H1 (cell line): Measurements from ENCODE around the gene TM9SF3. TPM values are rescaled to one million over a fixed set of nuclear protein-coding genes. Genes with fewer than 3 reads are reported as not detected.

ENCODE experiments used
- CTCF ChIA-PET: fragments of 300-600 bp; sonication (Branson Sonifier 250); formaldehyde crosslinking; loops from one replicate; lab custom pipeline; 2021; ENCODE audit not compliant: partially characterized antibody; lab: Charles Lee
- POLR2A ChIA-PET: fragments of 300-600 bp; sonication (Branson Sonifier 250); formaldehyde crosslinking; loops from one replicate; lab custom pipeline; 2021; ENCODE audit warnings: inconsistent platforms; ENCODE audit not compliant: partially characterized antibody; lab: Charles Lee
- DNase-seq, 2 experiments: peaks; one replicate each; pipeline versions ENCODE4 v3.0.0 to v3.0.0-alpha.2; 2010 to 2022; ENCODE audit warnings: low spot score in 2 of 2, low read depth in 1 of 2, mixed read lengths in 1 of 2
- FAIRE-seq: peaks from 2 replicates; lab custom pipeline; 2011; peaks lifted over from hg19 to GRCh38; lab: Jason Lieb, UNC
- H2AFZ ChIP-seq: 2 replicates; pipeline ENCODE4 v1.8.1; 2012; ENCODE audit warnings: low read length, inconsistent platforms
- H2AK5ac ChIP-seq: 2 replicates; pipeline ENCODE4 v1.6.1; 2013; ENCODE audit warnings: low read depth, low read length
- H2BK120ac ChIP-seq: replicated peaks from 2 replicates; pipeline ENCODE3; 2013; ENCODE audit warnings: low read depth, low read length, inconsistent platforms
- H2BK12ac ChIP-seq: 2 replicates; pipeline ENCODE4 v1.6.1; 2013; ENCODE audit warnings: low read depth, low read length
- H2BK15ac ChIP-seq: 2 replicates; pipeline ENCODE4 v1.6.1; 2013; ENCODE audit warnings: low read length
- H2BK20ac ChIP-seq: 2 replicates; pipeline ENCODE4 v1.6.1; 2013; ENCODE audit warnings: low read length
- H2BK5ac ChIP-seq: 2 replicates; pipeline ENCODE4 v1.6.1; 2013; ENCODE audit warnings: low read depth, low read length
- H3K14ac ChIP-seq: 2 replicates; pipeline ENCODE4 v1.6.1; 2013; ENCODE audit warnings: inconsistent platforms; ENCODE audit not compliant: insufficient read length
- H3K18ac ChIP-seq: 2 replicates; pipeline ENCODE4 v1.6.1; 2013; ENCODE audit warnings: low read length; ENCODE audit errors: extremely low read depth
- H3K23ac ChIP-seq: 2 replicates; pipeline ENCODE4 v1.6.1; 2013; ENCODE audit warnings: inconsistent platforms; ENCODE audit not compliant: insufficient read length
- H3K23me2 ChIP-seq: 2 replicates; pipeline ENCODE4 v1.6.1; 2013; ENCODE audit warnings: low read depth, low read length
- H3K27ac ChIP-seq: 2 replicates; pipeline ENCODE4 v1.6.1; 2011; ENCODE audit warnings: low read depth, low read length, inconsistent platforms
- H3K27me3 ChIP-seq, 4 experiments: replicated peaks in 1 of 4; 1 replicate in 1 of 4; 2 replicates in 3 of 4; pipeline versions ENCODE4 v1.6.1 to v1.8.1; 2011 to 2013; ENCODE audit warnings: low read length in 3 of 4, mild to moderate bottlenecking in 3 of 4, inconsistent platforms in 2 of 4, mixed read lengths in 2 of 4, moderate library complexity in 1 of 4; ENCODE audit not compliant: control insufficient read depth in 3 of 4, insufficient read depth in 3 of 4; ENCODE audit errors: extremely low read depth in 1 of 4
- H3K36me3 ChIP-seq, 4 experiments: 2 replicates each; pipeline versions ENCODE4 v1.6.1 to v1.8.1; 2011 to 2013; ENCODE audit warnings: mild to moderate bottlenecking in 4 of 4, low read length in 3 of 4, moderate library complexity in 2 of 4, control low read depth in 1 of 4, inconsistent platforms in 1 of 4; ENCODE audit not compliant: insufficient read depth in 4 of 4, control insufficient read depth in 2 of 4
- H3K4ac ChIP-seq: replicated peaks from 2 replicates; pipeline ENCODE3; 2013; ENCODE audit warnings: low read length, low read depth, mixed read lengths, inconsistent platforms; ENCODE audit not compliant: insufficient read length
- H3K4me1 ChIP-seq, 4 experiments: replicated peaks in 1 of 4; 1 replicate in 1 of 4; 2 replicates in 3 of 4; pipeline versions ENCODE4 v1.6.1 to v1.8.1; 2011 to 2013; ENCODE audit warnings: low read length in 3 of 4, inconsistent platforms in 2 of 4, mixed read lengths in 1 of 4; ENCODE audit not compliant: insufficient read depth in 4 of 4, control insufficient read depth in 3 of 4
- H3K4me2 ChIP-seq, 2 experiments: 2 replicates each; pipeline versions ENCODE4 v1.6.1 to v1.8.1; 2011 to 2013; ENCODE audit warnings: low read depth in 2 of 2, low read length in 2 of 2, control low read depth in 1 of 2, inconsistent platforms in 1 of 2, mild to moderate bottlenecking in 1 of 2; ENCODE audit not compliant: insufficient read depth in 1 of 2
- H3K4me3 ChIP-seq, 4 experiments: fragments of 200-600, 300-600 bp in 1 of 4; sonication (generic), shearing (Covaris generic), sonication (Bioruptor Twin) in 1 of 4; 2 replicates each; pipeline versions ENCODE4 v1.5.1 to v1.8.1; 2011 to 2016; ENCODE audit warnings: low read length in 4 of 4, low read depth in 3 of 4, control low read depth in 2 of 4, inconsistent platforms in 2 of 4, mild to moderate bottlenecking in 2 of 4, mixed read lengths in 1 of 4, moderate library complexity in 1 of 4; ENCODE audit not compliant: insufficient read depth in 2 of 4; ENCODE audit errors: extremely low read depth in 1 of 4
- H3K56ac ChIP-seq: replicated peaks from 2 replicates; pipeline ENCODE3; 2013; ENCODE audit warnings: low read depth, mild to moderate bottlenecking, mixed read lengths, low read length, inconsistent platforms; ENCODE audit not compliant: insufficient read length
- H3K79me1 ChIP-seq: 2 replicates; pipeline ENCODE4 v1.6.1; 2013; ENCODE audit warnings: low read depth, low read length, control low read depth
- H3K79me2 ChIP-seq, 2 experiments: 2 replicates each; pipeline versions ENCODE4 v1.6.1 to v1.8.1; 2012 to 2013; ENCODE audit warnings: low read length in 2 of 2, mild to moderate bottlenecking in 2 of 2, inconsistent platforms in 1 of 2; ENCODE audit not compliant: insufficient read depth in 2 of 2, control insufficient read depth in 1 of 2
- H3K9ac ChIP-seq, 4 experiments: replicated peaks in 1 of 4; 1 replicate in 1 of 4; 2 replicates in 3 of 4; pipeline versions ENCODE4 v1.6.1 to v1.8.1; 2011 to 2013; ENCODE audit warnings: low read depth in 3 of 4, low read length in 3 of 4, control low read depth in 2 of 4, mild to moderate bottlenecking in 2 of 4, moderate library complexity in 2 of 4, inconsistent platforms in 1 of 4; ENCODE audit errors: extremely low read depth in 1 of 4
- H3K9me3 ChIP-seq, 2 experiments: 2 replicates each; pipeline versions ENCODE4 v1.6.1 to v1.8.1; 2012 to 2013; ENCODE audit warnings: mild to moderate bottlenecking in 2 of 2, moderate library complexity in 2 of 2, control low read depth in 1 of 2, inconsistent platforms in 1 of 2, low read depth in 1 of 2, low read length in 1 of 2, mixed read lengths in 1 of 2; ENCODE audit not compliant: insufficient read depth in 2 of 2
- H4K20me1 ChIP-seq, 2 experiments: replicated peaks in 1 of 2; 2 replicates each; pipeline versions ENCODE3 to v1.8.1; 2011 to 2013; ENCODE audit warnings: inconsistent platforms in 2 of 2, low read length in 2 of 2, mild to moderate bottlenecking in 1 of 2; ENCODE audit not compliant: insufficient read depth in 2 of 2, control insufficient read depth in 1 of 2
- H4K5ac ChIP-seq: 2 replicates; pipeline ENCODE4 v1.6.1; 2013; ENCODE audit warnings: low read length, low read depth, mixed read lengths, inconsistent platforms; ENCODE audit not compliant: insufficient read length
- H4K8ac ChIP-seq: 2 replicates; pipeline ENCODE4 v1.8.0; 2013; ENCODE audit warnings: mild to moderate bottlenecking, moderate library complexity, low read length, inconsistent platforms; ENCODE audit not compliant: insufficient read depth; ENCODE audit errors: extremely low read depth
- H4K91ac ChIP-seq: replicated peaks from 2 replicates; pipeline ENCODE3; 2013; ENCODE audit warnings: low read length, mixed read lengths, inconsistent platforms; ENCODE audit not compliant: insufficient read length
- ASH2L ChIP-seq: fragments of 200-600, 300-600 bp; sonication (generic); IDR thresholded peaks from one replicate; pipeline ENCODE4 v1.7.1; 2017; ENCODE audit warnings: low read length
- JUND ChIP-seq: IDR thresholded peaks from 2 replicates; pipeline ENCODE4 v1.6.1; 2011; ENCODE audit warnings: mild to moderate bottlenecking, improper control_type of control experiment, low read length
- PHF8 ChIP-seq: fragments of 200-600 bp; sonication (generic); conservative IDR thresholded peaks from 2 replicates; pipeline ENCODE4 v1.7.1; 2012; ENCODE audit warnings: low read depth, mild to moderate bottlenecking, inconsistent platforms, low read length, moderate library complexity
- RNF2 ChIP-seq: fragments of 200-900, 300-1000 bp; sonication (generic); IDR thresholded peaks from 2 replicates; pipeline ENCODE4 v1.7.1; 2016; ENCODE audit warnings: borderline replicate concordance, low read depth, mild to moderate bottlenecking, antibody characterized with exemption, low read length; ENCODE audit not compliant: poor library complexity, severe bottlenecking; ENCODE audit errors: missing control alignments
- WGBS, 2 experiments: shearing (Covaris generic) in 1 of 2; methylation state at CpG; one replicate each; pipeline versions ENCODE4 v1.1.6 to v1.1.7; 2013 to 2015; ENCODE audit warnings: low lambda C conversion rate in 2 of 2, mixed read lengths in 2 of 2, inconsistent platforms in 1 of 2, low coverage in 1 of 2, missing lambda C conversion rate in 1 of 2; ENCODE audit not compliant: insufficient replicate concordance in 2 of 2, insufficient coverage in 1 of 2, insufficient read length in 1 of 2; ENCODE audit errors: extremely low coverage in 1 of 2, missing lambda C conversion rate in 1 of 2; 5-methylcytosine and 5-hydroxymethylcytosine counted together
- polyA plus RNA-seq, 7 experiments: library from polyadenylated mRNA; depleted of rRNA in 3 of 7; stranded (reverse) in 5 of 7; unstranded in 2 of 7; fragments of >200 nt in 5 of 7; fragments of 200-250 nt in 2 of 7; gene quantifications; 1 replicate in 5 of 7; 2 replicates in 1 of 7; 4 replicates in 1 of 7; pipeline versions ENCODE4 v1.2.1 to v1.2.3, GENCODE V29; 2011 to 2013; ENCODE audit warnings: missing spikeins in 2 of 7, mixed read lengths in 2 of 7
- total RNA-seq: library from RNA; stranded (reverse); fragmentation: NEBNext Ultra II Directional; extraction: Animal tissue kit (Norgen Biotek cat#: 25700); gene quantifications from 2 replicates; pipeline ENCODE4 v1.2.1, GENCODE V29; 2021
- TF ChIP-seq, protein P1 (sequence below): IDR thresholded peaks from 2 replicates; pipeline ENCODE4 v1.6.1; 2012; ENCODE audit warnings: inconsistent platforms
- TF ChIP-seq, protein P2 (sequence below), 3 experiments: IDR thresholded peaks; 1 replicate in 2 of 3; 2 replicates in 1 of 3; pipeline versions ENCODE4 v1.5.1 to v1.6.1; 2011; ENCODE audit warnings: low read length in 3 of 3, mild to moderate bottlenecking in 3 of 3, inconsistent platforms in 2 of 3, low read depth in 1 of 3, moderate library complexity in 1 of 3; ENCODE audit not compliant: insufficient read depth in 1 of 3; ENCODE audit errors: control extremely low read depth in 1 of 3

The TM9SF3 gene
- total and polyA plus RNA-seq, 2 of the 8 experiments (the other 6 are each of a cell fraction or from before 2014, with no cell fraction given) = 123 to 127 TPM

DNA sequence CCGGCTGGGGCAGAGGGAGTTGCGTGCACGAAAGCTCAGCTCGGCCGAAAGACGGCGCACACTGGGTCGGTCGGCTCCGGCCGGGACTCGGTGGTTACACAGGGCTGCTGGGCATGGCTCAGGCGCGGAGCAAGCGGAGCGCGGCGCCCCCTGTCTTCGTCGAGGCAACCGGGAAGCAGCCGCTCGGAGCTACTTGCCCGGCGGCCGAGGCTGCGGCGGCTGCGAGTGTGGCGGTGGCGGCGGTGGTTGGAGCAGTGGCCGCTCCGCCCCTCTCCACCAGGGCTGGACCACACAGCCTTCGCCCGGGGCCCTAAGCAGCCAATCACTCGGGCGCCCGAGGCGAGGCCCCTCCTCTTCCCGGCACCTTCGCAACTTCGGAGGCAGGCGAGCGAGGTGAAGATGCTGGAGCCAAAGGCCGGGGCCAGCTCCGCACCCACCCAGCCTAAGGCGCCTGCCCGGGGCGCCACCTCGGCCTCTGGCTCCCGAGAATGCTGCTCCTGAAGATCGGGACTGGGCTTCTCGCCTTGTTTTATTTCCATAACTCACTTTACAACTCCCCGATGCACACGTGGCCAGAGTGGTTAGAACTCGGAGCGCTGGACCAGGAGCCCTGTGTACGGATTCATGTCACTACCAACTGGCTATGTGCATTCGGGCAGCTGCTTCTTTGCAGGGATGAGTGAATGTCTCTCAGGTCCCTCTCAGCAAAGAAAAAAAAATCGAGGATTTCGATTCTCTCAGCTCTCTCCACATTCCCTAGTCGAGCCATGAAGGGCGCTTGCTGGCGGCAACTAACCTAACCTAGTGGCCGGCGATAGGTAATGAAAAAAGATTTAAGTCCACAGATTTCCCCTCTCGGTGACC lies 72.9 kb downstream of the TM9SF3 start, which contains the start of gene TLL2:
Gene TLL2, minus strand, starts transcription at position 229 of the 864 bp plus-strand sequence. CDS start 241 bp downstream, outside the sequence.
- Histone ChIP-seq H4K5ac (no peak within 1 kb of the TSS), H3K23ac (no peak within 1 kb of the TSS), H3K18ac (0 out of 2 replicates have a peak within 1 kb of the TSS, but pooled peaks have one; percentile 15), H2BK12ac (0 out of 2 replicates have a peak within 1 kb of the TSS, but pooled peaks have one; percentile 7), H2BK120ac (no peak within 1 kb of the TSS), H2BK15ac (no peak within 1 kb of the TSS), H3K27ac (no peak within 1 kb of the TSS; the same call in 1 of the 2 replicates), H3K4me3 (peak within 1 kb of the TSS; percentile 32 to 71 (median 66)), H3K79me1 (no peaks in the 10 kb centered on the region), H4K91ac (no peak within 1 kb of the TSS), H4K8ac (peak within 1 kb of the TSS; percentile 92), H3K9ac (peak within 1 kb of the TSS in 1 of 4 experiments; percentile 4; a peak in 2 of 7 replicates), H2BK20ac (no peak within 1 kb of the TSS), H3K23me2 (peaks cover 15% of the 10 kb centered on the region), H3K14ac (no peak within 1 kb of the TSS), H3K4me2 (peak within 1 kb of the TSS; percentile 85 to 90), H2AFZ (peak within 1 kb of the TSS; percentile 35; the same call in 1 of the 2 replicates), H3K4ac (no peak within 1 kb of the TSS), H2BK5ac (no peak within 1 kb of the TSS), H3K4me1 (peaks cover 12 to 16% (median 13%) of the 10 kb centered on the region in 4 experiments), H3K9me3 (no peaks in the 10 kb centered on the region), H3K56ac (no peak within 1 kb of the TSS), H2AK5ac (no peak within 1 kb of the TSS), H3K36me3 (no peaks in the 10 kb centered on the region), H3K27me3 (peaks cover 10 to 29% (median 25%) of the 10 kb centered on the region in 4 experiments), H3K79me2 (no peaks in the 10 kb centered on the region), H4K20me1 (peaks cover 7 to 13% of the 10 kb centered on the region in 2 experiments)
- ChIA-PET CTCF (interaction anchor here (0.6 to 11.7 kb wide), 38 partner anchors 9 to 898 kb away, joined by 3 to 276 read pairs (median 4); no protein-coding TSS in a partner anchor), POLR2A (interaction anchor here (0.6 to 1.8 kb wide), 10 partner anchors 9 to 147 kb away, joined by 3 to 8 read pairs (median 4); no protein-coding TSS in a partner anchor)
- 4% methylated on average over 53 of the region's 68 CpGs; no CpG with 5 or more reads in 1 of the 2 experiments for WGBS, 2 experiments
- DNase-seq (peak; percentile 85 to 92), FAIRE-seq (peak; percentile 48)
- TF ChIP-seq, protein P1, sequence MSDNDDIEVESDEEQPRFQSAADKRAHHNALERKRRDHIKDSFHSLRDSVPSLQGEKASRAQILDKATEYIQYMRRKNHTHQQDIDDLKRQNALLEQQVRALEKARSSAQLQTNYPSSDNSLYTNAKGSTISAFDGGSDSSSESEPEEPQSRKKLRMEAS = peak; percentile 75
- TF ChIP-seq PHF8 (no peak), ASH2L (peak; percentile 81), JUND (no peak), RNF2 (peak; percentile 36)
- TF ChIP-seq, protein P2, sequence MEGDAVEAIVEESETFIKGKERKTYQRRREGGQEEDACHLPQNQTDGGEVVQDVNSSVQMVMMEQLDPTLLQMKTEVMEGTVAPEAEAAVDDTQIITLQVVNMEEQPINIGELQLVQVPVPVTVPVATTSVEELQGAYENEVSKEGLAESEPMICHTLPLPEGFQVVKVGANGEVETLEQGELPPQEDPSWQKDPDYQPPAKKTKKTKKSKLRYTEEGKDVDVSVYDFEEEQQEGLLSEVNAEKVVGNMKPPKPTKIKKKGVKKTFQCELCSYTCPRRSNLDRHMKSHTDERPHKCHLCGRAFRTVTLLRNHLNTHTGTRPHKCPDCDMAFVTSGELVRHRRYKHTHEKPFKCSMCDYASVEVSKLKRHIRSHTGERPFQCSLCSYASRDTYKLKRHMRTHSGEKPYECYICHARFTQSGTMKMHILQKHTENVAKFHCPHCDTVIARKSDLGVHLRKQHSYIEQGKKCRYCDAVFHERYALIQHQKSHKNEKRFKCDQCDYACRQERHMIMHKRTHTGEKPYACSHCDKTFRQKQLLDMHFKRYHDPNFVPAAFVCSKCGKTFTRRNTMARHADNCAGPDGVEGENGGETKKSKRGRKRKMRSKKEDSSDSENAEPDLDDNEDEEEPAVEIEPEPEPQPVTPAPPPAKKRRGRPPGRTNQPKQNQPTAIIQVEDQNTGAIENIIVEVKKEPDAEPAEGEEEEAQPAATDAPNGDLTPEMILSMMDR (IDR thresholded peaks at IDR 0.05; ENCODE audit: control extremely low read depth in 1 of 3, insufficient read depth in 1 of 3, low read depth in 1 of 3, low read length in 3 of 3) = peak; percentile 60 to 84 (median 73)
